ENCODE data around the gene TRABD2B.

TRABD2B gene

GRCh38 chr1:48021792-48022191 lies 24.6 kb upstream of the TRABD2B start:
- ATAC-seq (no peak), DNase-seq (no peak)

- ATAC-seq (no peak), DNase-seq (no peak)
Observed at GRCh38 chr1:48019714-48020315, 22.6 kb upstream of the TRABD2B start.

DNA sequence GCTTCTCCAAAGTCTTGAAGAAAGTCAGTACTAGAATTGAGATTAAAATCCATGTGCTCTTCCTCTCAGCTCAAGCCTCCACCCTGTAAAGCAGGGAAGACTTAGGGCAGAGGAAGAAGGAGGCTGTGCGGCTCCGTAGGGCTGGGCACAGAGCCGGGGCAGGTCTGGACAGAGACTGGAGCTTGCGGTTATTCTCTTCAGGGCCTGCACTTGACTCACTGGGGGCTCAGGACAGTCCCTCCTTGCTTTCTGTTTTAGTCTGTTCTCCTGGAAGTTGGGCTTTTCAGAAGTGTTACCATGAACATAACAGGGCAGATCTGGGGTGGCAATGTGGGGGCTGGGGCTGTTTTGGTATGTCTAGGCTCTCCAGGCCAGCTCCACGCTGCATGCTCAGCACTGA lies 21.6 kb upstream of the TRABD2B start:
- ATAC-seq (no peak), DNase-seq (no peak)

- no peak for DNase-seq
Observed at GRCh38 chr1:48017716-48018115, 20.5 kb upstream of the TRABD2B start.

DNA sequence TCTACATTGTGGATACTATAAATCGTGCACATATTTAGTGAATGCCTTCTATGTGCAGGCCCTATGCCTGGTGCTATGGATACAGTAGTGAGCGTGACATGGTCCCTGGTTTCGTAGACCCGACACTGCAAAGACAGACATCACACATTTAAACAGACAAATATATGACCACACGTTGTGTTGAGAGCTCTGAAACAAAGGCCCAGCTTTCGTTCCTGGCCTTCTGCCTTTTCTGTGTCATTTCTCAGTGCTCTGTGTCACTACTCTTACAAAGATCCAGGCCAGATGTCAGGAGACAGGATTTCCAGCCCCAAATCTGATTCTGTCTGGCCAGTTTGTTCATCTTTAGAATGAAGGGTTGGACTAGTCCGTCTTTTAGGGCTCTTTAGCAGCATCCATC lies 19.3 kb upstream of the TRABD2B start:
- ATAC-seq (no peak), DNase-seq (no peak)

More at GRCh38 chr1:48017716-48018115, 20.5 kb upstream of the TRABD2B start:
- ATAC-seq: no peak

GRCh38 chr1:48013270-48013669 lies 16.1 kb upstream of the TRABD2B start:
- ATAC-seq (no peak), DNase-seq (no peak)

GRCh38 chr1:48007047-48007446 lies 9.9 kb upstream of the TRABD2B start:
- no peak for DNase-seq
- no peak for ATAC-seq

GRCh38 chr1:48006264-48006663 lies 9.1 kb upstream of the TRABD2B start:
- DNase-seq (no peak), ATAC-seq (no peak)

DNA sequence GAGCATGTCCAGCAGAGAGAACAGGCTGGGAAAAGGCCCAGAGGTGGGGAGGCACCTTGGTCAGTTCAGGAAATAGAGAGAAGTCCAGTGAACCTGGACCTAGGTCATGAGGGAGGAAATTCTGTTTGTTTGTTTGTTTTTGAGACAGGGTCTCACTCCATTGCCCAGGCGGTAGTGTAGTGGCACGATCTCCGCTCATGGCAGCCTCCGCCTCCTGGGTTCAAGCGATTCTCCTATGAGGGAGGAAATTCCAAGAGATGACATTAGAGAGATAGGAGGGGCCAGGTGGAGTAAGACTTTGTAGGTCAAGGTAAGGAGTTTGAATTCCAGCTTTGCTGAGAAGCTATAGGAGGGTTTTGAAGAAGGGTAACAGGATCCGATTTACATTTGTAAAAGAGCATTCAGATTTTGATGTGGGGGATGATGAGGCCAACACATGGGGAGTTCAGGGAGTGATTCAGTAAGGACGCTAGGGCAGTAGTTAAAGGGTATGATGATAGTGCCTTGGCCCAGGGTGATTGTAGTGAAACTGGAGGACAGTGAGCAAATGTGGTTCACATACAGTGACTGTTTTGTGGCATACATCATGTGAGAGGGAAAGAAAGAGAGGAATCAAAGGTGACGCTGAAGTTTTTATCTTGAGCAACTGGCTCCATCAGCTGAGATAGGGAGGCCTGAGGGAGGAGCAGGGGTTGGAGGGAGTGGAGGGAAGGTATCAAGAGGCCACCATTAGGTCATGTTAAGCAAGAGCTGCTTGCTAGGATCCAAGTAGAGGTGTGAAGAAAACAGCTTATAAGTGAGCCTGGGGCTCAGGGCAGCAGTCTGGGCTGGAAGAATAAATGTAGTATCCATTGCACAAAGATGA lies 8.3 kb upstream of the TRABD2B start:
- DNase-seq (no peak), ATAC-seq (no peak)

GRCh38 chr1:48003741-48004531 lies 6.8 kb upstream of the TRABD2B start:
- no peak for ATAC-seq

DNA sequence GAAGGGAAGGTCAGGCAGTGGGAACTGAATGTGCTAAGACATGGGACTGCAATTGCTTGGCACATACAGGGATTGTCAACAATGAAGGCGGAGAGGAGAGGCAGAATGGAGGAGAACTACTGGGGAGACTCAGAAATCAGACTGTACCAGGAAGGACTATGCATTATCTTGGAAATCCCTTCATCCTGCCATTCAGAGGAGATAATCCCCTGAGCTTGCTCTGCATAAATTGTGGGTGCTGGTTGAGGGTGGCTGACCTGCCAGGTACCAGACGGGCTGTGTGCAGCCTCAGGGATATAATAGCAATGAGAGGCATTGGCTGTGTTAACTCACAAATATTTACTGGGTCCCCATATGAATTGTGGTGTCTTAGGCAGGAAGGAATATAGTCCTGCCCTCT lies 5.0 kb upstream of the TRABD2B start:
- ATAC-seq: no peak

More at GRCh38 chr1:48003741-48004531, 6.8 kb upstream of the TRABD2B start:
- no peak for DNase-seq

DNA sequence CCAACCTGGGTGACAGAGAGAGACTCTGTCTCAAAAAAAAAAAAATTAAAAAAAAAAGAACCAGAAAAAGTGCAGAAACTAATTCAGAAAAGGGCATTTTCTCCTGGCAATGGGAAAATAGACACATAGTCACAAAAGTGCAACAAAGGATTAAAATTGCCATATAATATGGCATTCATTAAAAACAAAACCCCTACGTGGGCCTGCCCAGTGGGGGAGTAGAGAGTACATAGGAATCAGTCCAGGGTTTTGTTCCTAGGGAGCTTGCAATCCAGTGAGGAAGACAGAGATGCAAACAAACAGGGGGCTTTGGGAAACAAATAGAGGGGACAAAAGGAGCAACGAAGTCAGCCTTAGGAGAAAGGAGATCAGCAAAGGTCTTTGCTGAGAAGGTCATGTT lies 4.5 kb upstream of the TRABD2B start:
- ATAC-seq: no peak

More for the DNA sequence above, 5.0 kb upstream of the TRABD2B start:
- DNase-seq: no peak

GRCh38 chr1:48000883-48001282 lies 3.7 kb upstream of the TRABD2B start:
- DNase-seq (no peak), ATAC-seq (no peak)

More for the DNA sequence above, 4.5 kb upstream of the TRABD2B start:
- DNase-seq: no peak

DNA sequence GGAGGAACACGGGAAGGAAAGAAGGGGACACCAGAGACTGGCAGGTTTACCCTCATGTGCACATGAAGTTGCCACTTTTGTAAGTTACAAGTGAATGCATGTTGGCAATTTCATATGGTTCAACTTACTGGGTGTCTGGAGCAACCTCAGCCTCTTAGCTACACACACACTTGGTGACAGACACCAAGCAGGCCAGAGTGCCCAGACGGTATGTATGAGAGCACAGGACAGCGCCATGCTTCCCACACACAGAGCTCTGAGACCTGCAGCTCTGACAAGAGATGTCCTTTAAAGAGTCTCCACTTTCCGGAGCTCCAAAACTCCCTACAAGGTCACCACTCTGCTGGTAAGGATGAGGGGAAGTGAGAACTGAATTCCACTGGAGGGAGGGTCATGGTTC lies 1.9 kb upstream of the TRABD2B start:
- DNase-seq: no peak
- no peak for ATAC-seq

DNA sequence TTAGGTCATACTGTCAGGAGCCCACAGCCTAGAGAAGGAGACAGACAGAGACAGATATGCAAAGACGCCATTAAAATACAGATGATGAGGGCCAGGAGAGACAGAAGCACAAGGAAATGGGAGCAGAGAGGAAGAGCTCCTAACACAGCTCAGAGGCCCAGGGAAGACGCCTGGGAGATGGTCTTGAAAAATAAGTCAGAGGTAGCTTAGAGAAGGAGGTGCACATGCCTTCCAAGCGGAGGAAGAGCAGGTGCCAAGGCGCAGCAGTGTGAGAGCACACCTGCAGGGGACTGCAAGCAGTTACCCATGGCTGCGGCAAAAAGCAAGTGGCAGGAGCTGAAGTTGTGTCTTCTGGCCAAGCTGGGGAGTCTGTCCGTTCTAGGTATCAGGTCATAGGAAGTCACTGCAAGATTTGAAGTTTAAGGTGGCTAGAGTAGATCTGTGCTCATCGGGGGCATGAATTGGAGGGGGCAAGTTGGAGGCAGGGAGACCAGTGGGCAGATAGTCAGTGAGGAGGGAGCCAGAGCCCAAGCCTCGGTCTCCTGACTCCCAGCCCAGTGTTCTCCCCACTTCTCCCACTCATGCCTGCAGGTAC lies 1.3 kb upstream of the TRABD2B start:
- no peak for DNase-seq
- ATAC-seq: no peak

DNA sequence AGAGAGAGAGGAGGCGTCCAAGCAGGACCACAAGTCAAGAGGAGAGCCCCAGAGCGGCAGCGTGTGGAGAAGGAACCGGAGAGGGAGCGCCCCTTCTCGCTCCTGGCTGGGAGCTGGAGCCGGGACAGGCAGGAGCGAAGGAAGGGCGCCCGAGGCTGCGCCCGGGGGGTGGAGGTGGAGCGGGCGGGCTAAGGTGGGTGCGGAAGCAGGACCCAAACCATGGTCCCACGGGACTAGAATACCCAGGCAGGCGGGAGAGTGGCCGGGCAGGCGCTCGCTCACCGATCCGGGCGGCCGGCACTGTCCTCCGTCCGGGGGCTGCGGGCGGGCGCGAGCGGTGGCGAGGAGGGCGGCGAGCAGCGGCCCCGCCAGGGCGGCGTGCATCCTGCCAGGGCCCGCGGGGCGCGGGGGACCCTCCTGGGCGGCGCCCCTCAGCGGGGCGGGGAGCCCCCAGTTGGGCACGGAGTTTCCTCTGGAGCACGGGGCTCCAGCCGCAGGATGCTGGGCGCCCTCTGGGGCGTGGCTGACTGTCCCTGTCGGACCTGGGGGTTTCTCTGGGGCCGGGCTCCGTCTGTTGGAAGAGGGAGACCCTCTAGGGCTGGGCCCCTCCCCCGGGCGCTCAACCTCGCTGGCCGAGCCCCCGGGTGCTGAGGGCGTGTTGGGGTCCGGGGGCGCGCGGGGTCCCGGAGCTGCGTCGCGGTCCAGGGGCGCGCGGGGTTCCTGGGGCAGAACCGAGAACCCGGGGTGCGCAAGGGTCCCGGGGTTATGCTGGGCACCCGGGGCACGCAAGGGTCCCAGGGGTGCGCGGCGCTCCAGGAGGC lies 569 bp downstream of the TRABD2B start:
- peak; percentile 25 for ATAC-seq

GRCh38 chr1:47996060-47996405 lies 1.2 kb downstream of the TRABD2B start:
- DNase-seq: no peak
- no peak for ATAC-seq

More for the DNA sequence above, 569 bp downstream of the TRABD2B start:
- DNase-seq: no peak

- no peak for ATAC-seq
- DNase-seq: no peak
Observed at GRCh38 chr1:47995306-47996050, 1.7 kb downstream of the TRABD2B start.

DNA sequence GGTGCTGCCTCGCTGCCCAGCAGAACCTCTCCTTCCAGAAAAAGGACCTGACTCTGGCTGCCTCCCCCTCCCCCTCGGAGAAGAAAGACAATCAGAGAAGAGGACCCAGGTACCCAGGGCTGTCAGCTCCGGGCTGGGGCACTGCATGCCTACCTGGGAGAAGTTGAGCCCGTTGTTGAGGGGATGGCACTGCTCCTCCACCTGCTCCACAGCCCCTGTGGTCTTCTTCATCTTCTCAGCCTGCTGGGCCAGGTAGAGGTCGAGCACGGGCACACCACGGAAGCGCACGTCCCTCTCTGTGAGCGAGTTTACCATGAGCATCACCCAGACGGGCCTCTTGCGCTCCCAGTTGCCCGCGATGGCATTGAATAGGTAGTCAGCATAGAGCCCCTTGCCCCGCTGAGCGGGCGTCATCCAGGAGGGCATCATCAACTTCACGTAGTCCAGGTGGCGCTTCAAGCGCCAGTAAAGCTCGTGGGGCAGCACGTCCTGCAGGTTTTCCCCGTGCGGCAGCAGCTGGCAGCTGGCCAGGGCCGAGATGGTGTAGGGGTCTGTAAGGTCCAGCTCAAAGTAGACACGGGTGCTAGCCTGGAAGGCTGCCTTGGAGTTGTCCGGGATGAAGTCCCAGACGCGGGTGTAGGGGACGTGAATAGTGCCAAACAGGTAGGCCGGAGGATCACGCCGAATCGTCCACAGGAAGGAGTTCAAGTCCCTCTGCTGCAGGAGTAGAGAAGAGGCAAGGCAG lies 3.1 kb downstream of the TRABD2B start:
- DNase-seq (no peak), ATAC-seq (no peak)

DNA sequence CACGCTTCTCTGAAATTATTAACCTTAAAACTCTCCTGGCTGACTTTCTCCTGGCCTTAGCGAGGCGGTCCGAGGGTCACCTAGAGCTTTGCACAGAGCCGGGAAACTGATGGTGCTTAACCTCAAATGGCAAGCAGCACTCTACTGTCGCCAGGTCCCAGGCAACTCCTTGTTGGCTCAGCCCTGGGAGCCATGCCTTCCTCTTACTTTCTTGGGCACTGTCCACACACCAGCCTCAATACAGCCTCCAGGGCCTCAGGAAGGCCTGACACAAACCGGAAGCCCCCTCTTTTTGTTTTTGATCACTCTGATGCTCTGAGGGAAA lies 3.8 kb downstream of the TRABD2B start:
- DNase-seq: no peak
- no peak for ATAC-seq

Measured in stimulated activated naive CD8-positive, alpha-beta T cell treated with anti-CD3 and anti-CD28 coated beads, Interleukin-15, Interleukin-2, amounts not matched to agents 100 U/mL and 50 U/mL, for 24 hours (primary cell).